ENCODE results near the gene SMIM45.

Gene SMIM45

GRCh38 chr22:42000466-42000865, 48.5 kb downstream of the SMIM45 start:
- peaks cover 2 to 8% (median 6%) of the 10 kb centered on the region in 3 experiments for H3K36me3 Mint-ChIP-seq (ENCODE audit: insufficient read depth in 1 of 3, low read depth in 3 of 3)
- no peaks in the 10 kb centered on the region for H3K79me1 ChIP-seq (ENCODE audit: insufficient read depth, low read depth, low read length, poor library complexity, severe bottlenecking)
- H3K27me3 ChIP-seq (ENCODE audit: insufficient read depth, low read length) = no peaks in the 10 kb centered on the region
- no peak overlapping the region for H3K9ac ChIP-seq (ENCODE audit: extremely low read depth, insufficient read length, low read length)
- no peak overlapping the region for H3K56ac ChIP-seq (ENCODE audit: insufficient read length, low read depth, low read length)
- H3K79me2 ChIP-seq (ENCODE audit: insufficient read depth, low read length) = no peaks in the 10 kb centered on the region
- H2BK5ac ChIP-seq (ENCODE audit: insufficient read length, low read length) = no peak overlapping the region
- WGBS (ENCODE audit: extremely low coverage, insufficient read length, low lambda C conversion rate) = no CpG with 5 or more reads among the region's 8 CpGs
- H3K27ac Mint-ChIP-seq = no peak overlapping the region
- no peak overlapping the region for H3K4me2 ChIP-seq (ENCODE audit: insufficient read depth, insufficient read length, low read length)
- H4K91ac ChIP-seq (ENCODE audit: insufficient read length, low read depth, low read length) = no peak overlapping the region
- no peak for DNase-seq
- H2AFZ ChIP-seq (ENCODE audit: low read length) = no peak overlapping the region
- H3K18ac ChIP-seq (ENCODE audit: insufficient read length, low read depth, low read length) = no peak overlapping the region
- no peaks in the 10 kb centered on the region; a peak in 1 of 5 replicates for H3K9me3 Mint-ChIP-seq
- no peak overlapping the region for H2AK5ac ChIP-seq (ENCODE audit: insufficient read length, low read length)
- H2BK120ac ChIP-seq (ENCODE audit: low read depth, low read length, poor library complexity, severe bottlenecking) = no peak overlapping the region
- H3K4me1 ChIP-seq (ENCODE audit: insufficient read depth, low read length) = no peaks in the 10 kb centered on the region
- H3K9me3 ChIP-seq (ENCODE audit: control insufficient read depth, low read depth, low read length) = no peaks in the 10 kb centered on the region
- H3K4me1 Mint-ChIP-seq = peaks cover 6% of the 10 kb centered on the region in 2 experiments; a peak in 3 of 4 replicates
- no peak overlapping the region for H3K4ac ChIP-seq (ENCODE audit: low read depth, low read length)
- no peak overlapping the region for H4K5ac ChIP-seq (ENCODE audit: insufficient read length, low read depth, low read length)
- no peak overlapping the region for H2BK12ac ChIP-seq (ENCODE audit: insufficient read length, low read depth, low read length)
- H3K23ac ChIP-seq (ENCODE audit: insufficient read length, low read depth, low read length) = no peak overlapping the region
- no peak overlapping the region for H2BK20ac ChIP-seq (ENCODE audit: low read depth, low read length, poor library complexity, severe bottlenecking)
- H4K20me1 ChIP-seq (ENCODE audit: control insufficient read depth, insufficient read depth, insufficient read length) = no peaks in the 10 kb centered on the region
- H3K27ac ChIP-seq (ENCODE audit: insufficient read length, low read depth, low read length) = no peak overlapping the region
- no peaks in the 10 kb centered on the region for H3K23me2 ChIP-seq (ENCODE audit: insufficient read length, low read depth, low read length, poor library complexity, severe bottlenecking)
- TF ChIP-seq CTCF (conservative IDR thresholded peaks at IDR 0.05) = no peak
- H3K14ac ChIP-seq (ENCODE audit: insufficient read depth, low read length) = no peak overlapping the region
- no peak overlapping the region for H3K4me3 Mint-ChIP-seq
- no peak overlapping the region for H3T11ph ChIP-seq (ENCODE audit: low read length)
- no peak overlapping the region for H4K8ac ChIP-seq (replicated peaks; ENCODE audit: insufficient read length, low read depth, low read length)
- H2BK15ac ChIP-seq (ENCODE audit: low read depth, low read length) = no peak overlapping the region
- H3K27me3 Mint-ChIP-seq (ENCODE audit: low read depth) = peaks cover 36% of the 10 kb centered on the region
